Stimulated activated CD8-positive, alpha-beta memory T cell treated with anti-CD3 and anti-CD28 coated beads, Interleukin-4, amount 100 ng/mL, for 4 hours (primary cell): ENCODE results near the gene AGAP4.
"Not testable (repeated sequence)": the region's sequence is repeated elsewhere in the genome, so short reads cannot be mapped to it uniquely, and the experiment has no call there.

Source experiments
- DNase-seq, 2 donors: peaks; one replicate each; pipeline ENCODE4 v3.0.0-alpha.2; 2020; ENCODE audit warnings: low read depth in 2 of 2, low spot score in 1 of 2

Gene AGAP4

DNA sequence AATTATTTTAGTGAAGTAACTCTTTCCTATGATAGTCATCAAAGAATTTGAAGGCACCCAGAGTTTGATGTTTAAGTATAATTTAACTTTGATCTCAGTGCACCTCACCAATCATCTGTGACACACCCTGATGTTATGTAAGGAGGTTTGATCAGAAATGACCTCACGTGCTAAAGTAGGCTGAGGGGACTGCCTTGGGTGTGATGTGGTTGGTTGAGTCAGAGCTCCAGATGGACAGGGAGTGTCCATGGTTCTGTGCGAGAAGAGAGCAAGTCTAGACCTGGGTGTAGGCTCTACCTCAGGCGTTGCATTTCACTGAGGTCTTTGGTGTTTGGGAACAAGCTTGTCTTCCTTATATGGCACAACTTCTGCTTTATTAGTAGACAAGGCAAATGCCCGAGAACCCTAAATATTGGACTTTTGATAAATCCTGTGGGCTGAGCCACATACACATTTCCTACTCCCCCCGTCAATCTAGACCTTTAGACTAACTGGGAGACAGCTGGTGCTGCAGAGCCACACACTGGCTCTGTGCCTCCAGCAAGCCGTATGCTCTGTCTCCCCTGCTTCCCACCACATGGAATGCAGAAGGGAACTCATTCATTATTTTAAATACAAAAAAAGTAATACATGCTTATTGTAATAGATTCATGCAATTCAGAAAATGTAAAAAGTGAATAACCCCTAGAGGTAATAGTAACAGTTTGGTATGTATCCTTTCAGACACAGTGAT, 56.4 kb downstream of the AGAP4 start:
- DNase-seq, result not testable (repeated sequence)

GRCh38 chr10:45789991-45790390, 57.3 kb downstream of the AGAP4 start:
- DNase-seq, result not testable (repeated sequence)

DNA sequence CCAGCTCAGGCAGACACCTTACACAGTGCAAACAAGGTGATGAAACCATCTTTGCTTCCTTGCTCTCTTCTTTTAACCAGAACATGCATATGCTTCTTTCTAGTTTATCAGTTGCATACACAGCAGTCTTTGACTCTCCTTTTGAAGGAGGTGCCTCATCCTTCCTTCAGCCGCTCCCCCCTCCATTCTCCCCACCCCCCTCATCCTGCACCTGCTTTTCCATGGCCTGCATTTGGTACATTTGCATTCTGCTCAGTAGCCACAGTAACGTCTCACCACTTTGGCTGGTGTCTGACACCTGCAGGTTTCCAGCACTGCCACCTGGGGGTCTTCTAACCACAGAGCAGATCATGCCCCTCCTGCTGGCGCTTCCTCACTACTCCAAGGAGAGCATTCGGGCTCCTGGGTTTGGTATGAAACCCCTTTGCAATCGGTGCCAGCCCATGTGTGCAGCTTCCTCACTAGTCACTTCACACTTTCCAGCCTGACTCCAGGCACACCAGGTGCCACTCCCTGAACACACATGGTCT, 60.0 kb downstream of the AGAP4 start:
- DNase-seq, result not testable (repeated sequence)

DNA sequence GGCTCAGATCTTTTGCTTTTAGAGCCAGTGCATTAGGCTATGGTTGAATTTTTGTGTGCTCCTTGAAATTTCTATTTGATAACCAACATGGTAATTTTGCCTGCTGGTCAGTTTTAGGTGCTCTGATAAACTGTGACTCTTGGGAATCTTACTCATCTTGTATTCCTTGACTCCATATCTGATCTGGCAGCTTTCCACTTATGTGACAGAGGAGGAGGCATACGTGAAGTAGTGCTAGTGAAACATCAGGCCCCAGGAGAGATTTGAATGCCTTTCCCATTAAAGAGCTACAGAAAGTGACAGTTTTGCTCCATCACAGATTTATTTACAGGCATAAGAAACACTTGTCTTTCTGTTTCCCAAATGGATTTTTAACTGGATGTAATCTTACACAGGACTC, 61.1 kb downstream of the AGAP4 start:
- DNase-seq, result not testable (repeated sequence)
